MM.1S (cell line): ENCODE results near the gene EVX2.

Source experiments
- DNase-seq: peaks from one replicate; pipeline ENCODE4 v3.0.0-alpha.2; 2015
- H2AFZ ChIP-seq: fragments of 300-600 bp; sonication (generic); 2 replicates; pipeline ENCODE4 v1.6.0; 2016; ENCODE audit warnings: antibody characterized with exemption, low read length
- H3F3A ChIP-seq: fragments of 300-600 bp; sonication (generic); 2 replicates; pipeline ENCODE4 v1.6.1; 2016; ENCODE audit warnings: mild to moderate bottlenecking, antibody characterized with exemption, low read length, moderate library complexity, mixed read lengths; ENCODE audit not compliant: insufficient read depth
- H3K27ac ChIP-seq: fragments of 300-600 bp; sonication (generic); 2 replicates; pipeline ENCODE4 v1.5.1; 2016; ENCODE audit warnings: mild to moderate bottlenecking, low read length
- H3K27me3 ChIP-seq: fragments of 300-600 bp; sonication (generic); replicated peaks from 2 replicates; pipeline ENCODE4 v1.6.0; 2016; ENCODE audit warnings: low read length; ENCODE audit not compliant: insufficient read depth
- H3K36me3 ChIP-seq: fragments of 300-600 bp; sonication (generic); replicated peaks from 2 replicates; pipeline ENCODE4 v1.6.1; 2016; ENCODE audit warnings: mild to moderate bottlenecking, low read length, mixed read lengths; ENCODE audit not compliant: insufficient read depth
- H3K4me1 ChIP-seq: fragments of 300-600 bp; sonication (generic); 2 replicates; pipeline ENCODE4 v1.6.1; 2016; ENCODE audit warnings: low read length, mixed read lengths
- H3K4me2 ChIP-seq: fragments of 300-600 bp; sonication (generic); 2 replicates; pipeline ENCODE4 v1.6.0; 2016; ENCODE audit warnings: low read depth, low read length
- H3K4me3 ChIP-seq: fragments of 300-600 bp; sonication (generic); 2 replicates; pipeline ENCODE4 v1.5.1; 2016; ENCODE audit warnings: low read length, mixed read lengths
- H3K79me2 ChIP-seq: fragments of 300-600 bp; sonication (generic); 2 replicates; pipeline ENCODE4 v1.6.1; 2016; ENCODE audit warnings: mixed run types, low read length, mixed read lengths
- H3K9ac ChIP-seq: fragments of 300-600 bp; sonication (generic); 2 replicates; pipeline ENCODE4 v1.6.1; 2016; ENCODE audit warnings: low read length, mixed read lengths
- H3K9me2 ChIP-seq: fragments of 300-600 bp; sonication (generic); replicated peaks from 2 replicates; pipeline ENCODE4 v1.6.1; 2016; ENCODE audit warnings: mild to moderate bottlenecking, low read length, mixed read lengths; ENCODE audit not compliant: insufficient read depth
- H3K9me3 ChIP-seq: fragments of 300-600 bp; sonication (generic); replicated peaks from 2 replicates; pipeline ENCODE4 v1.6.1; 2016; ENCODE audit warnings: mild to moderate bottlenecking, low read length, mixed read lengths; ENCODE audit not compliant: insufficient read depth
- H4K20me1 ChIP-seq: fragments of 300-600 bp; sonication (generic); 2 replicates; pipeline ENCODE4 v1.6.1; 2016; ENCODE audit warnings: mild to moderate bottlenecking, low read length, moderate library complexity, mixed read lengths; ENCODE audit not compliant: insufficient read depth
- CTCF ChIP-seq: fragments of 300-600 bp; sonication (generic); IDR thresholded peaks from 2 replicates; pipeline ENCODE4 v1.5.1; 2016; ENCODE audit warnings: antibody characterized with exemption, low read length, mixed read lengths
- EZH2 ChIP-seq: fragments of 300-600 bp; sonication (generic); optimal IDR thresholded peaks from 2 replicates; pipeline ENCODE3; 2017; ENCODE audit warnings: low read depth, mild to moderate bottlenecking, antibody characterized with exemption, low read length, mixed read lengths
- EZH2phosphoT487 ChIP-seq: fragments of 300-600 bp; sonication (generic); IDR thresholded peaks from 2 replicates; pipeline ENCODE4 v1.6.1; 2018; ENCODE audit warnings: antibody characterized with exemption, low read length

EVX2 gene

GRCh38 chr2:176079285-176079830 lies 4.4 kb downstream of the EVX2 start:
- H3K79me2 ChIP-seq, result no peaks in the 10 kb centered on the region
- DNase-seq, result no peak
- H4K20me1 ChIP-seq, result no peaks in the 10 kb centered on the region
- H3F3A ChIP-seq, result no peaks in the 10 kb centered on the region
- TF ChIP-seq EZH2, result no peak
- no peak overlapping the region for H3K27ac ChIP-seq
- H3K36me3 ChIP-seq, result no peaks in the 10 kb centered on the region
- H3K4me3 ChIP-seq, result no peak overlapping the region
- no peak overlapping the region for H2AFZ ChIP-seq
- H3K9me2 ChIP-seq, result no peaks in the 10 kb centered on the region
- H3K4me2 ChIP-seq, result no peak overlapping the region
- no peaks in the 10 kb centered on the region for H3K27me3 ChIP-seq
- no peak overlapping the region for H3K9ac ChIP-seq
- no peaks in the 10 kb centered on the region for H3K9me3 ChIP-seq
- no peaks in the 10 kb centered on the region for H3K4me1 ChIP-seq

- Histone ChIP-seq H2AFZ (no peak overlapping the region), H3K9me2 (no peaks in the 10 kb centered on the region), H4K20me1 (no peaks in the 10 kb centered on the region), H3K27me3 (no peaks in the 10 kb centered on the region), H3K4me2 (no peak overlapping the region), H3K27ac (no peak overlapping the region), H3K9me3 (no peaks in the 10 kb centered on the region), H3K4me3 (no peak overlapping the region), H3F3A (no peaks in the 10 kb centered on the region), H3K4me1 (no peaks in the 10 kb centered on the region), H3K36me3 (no peaks in the 10 kb centered on the region), H3K79me2 (no peaks in the 10 kb centered on the region), H3K9ac (no peak overlapping the region)
- DNase-seq, result no peak
- TF ChIP-seq CTCF (no peak), EZH2 (no peak), EZH2phosphoT487 (no peak)
Measured at GRCh38 chr2:176078541-176079284, 5.0 kb downstream of the EVX2 start.

GRCh38 chr2:176076796-176077195 lies 7.0 kb downstream of the EVX2 start:
- Histone ChIP-seq H4K20me1 (no peaks in the 10 kb centered on the region), H3K9me3 (no peaks in the 10 kb centered on the region), H3F3A (no peaks in the 10 kb centered on the region), H3K4me2 (no peak overlapping the region), H3K79me2 (no peaks in the 10 kb centered on the region), H2AFZ (no peak overlapping the region), H3K27me3 (no peaks in the 10 kb centered on the region), H3K27ac (no peak overlapping the region), H3K36me3 (no peaks in the 10 kb centered on the region), H3K4me1 (no peaks in the 10 kb centered on the region), H3K9ac (no peak overlapping the region), H3K9me2 (no peaks in the 10 kb centered on the region), H3K4me3 (no peak overlapping the region)
- TF ChIP-seq EZH2 (no peak), CTCF (no peak), EZH2phosphoT487 (no peak)
- DNase-seq, result no peak

- no peaks in the 10 kb centered on the region for H4K20me1 ChIP-seq
- H3K27me3 ChIP-seq, result no peaks in the 10 kb centered on the region
Measured at GRCh38 chr2:176076063-176076462, 7.7 kb downstream of the EVX2 start.

More at GRCh38 chr2:176076063-176076462, 7.7 kb downstream of the EVX2 start:
- no peak for DNase-seq
- H3K4me1 ChIP-seq, result no peaks in the 10 kb centered on the region
- H3K27ac ChIP-seq, result no peak overlapping the region
- no peak for TF ChIP-seq EZH2phosphoT487
- no peak for TF ChIP-seq EZH2
- TF ChIP-seq CTCF, result no peak
- H3K9me3 ChIP-seq, result no peaks in the 10 kb centered on the region
- no peaks in the 10 kb centered on the region for H3K79me2 ChIP-seq
- no peak overlapping the region for H2AFZ ChIP-seq
- H3K4me3 ChIP-seq, result no peak overlapping the region
- H3F3A ChIP-seq, result no peaks in the 10 kb centered on the region
- H3K9me2 ChIP-seq, result no peaks in the 10 kb centered on the region
- no peak overlapping the region for H3K9ac ChIP-seq
- H3K4me2 ChIP-seq, result no peak overlapping the region
- no peaks in the 10 kb centered on the region for H3K36me3 ChIP-seq
